MG63 (cell line): ENCODE data around the gene SUMO2. TPM values are rescaled to one million over a fixed set of nuclear protein-coding genes. Genes with fewer than 3 reads are reported as not detected.
A peak's percentile ranks its signal among the peaks of the same experiment; 100 is the strongest.
"Not testable (repeated sequence)": the region's sequence is repeated elsewhere in the genome, so short reads cannot be mapped to it uniquely, and the experiment has no call there.

Source experiments
- DNase-seq: peaks from one replicate; pipeline ENCODE4 v3.0.0-alpha.2; 2020
- H3K27me3 ChIP-seq: fragments of 250-450 bp; sonication (Bioruptor Pico); 2 replicates; pipeline ENCODE4 v1.5.1; 2020; ENCODE audit warnings: mild to moderate bottlenecking, moderate library complexity
- H3K36me3 ChIP-seq: fragments of 250-450 bp; sonication (Bioruptor Pico); 2 replicates; pipeline ENCODE4 v1.5.1; 2020; ENCODE audit warnings: mild to moderate bottlenecking, moderate library complexity
- H3K4me3 ChIP-seq: fragments of 250-450 bp; sonication (Bioruptor Pico); 2 replicates; pipeline ENCODE4 v1.5.1; 2020; ENCODE audit warnings: mild to moderate bottlenecking, moderate library complexity
- H3K9me3 ChIP-seq: fragments of 250-450 bp; sonication (Bioruptor Pico); 2 replicates; pipeline ENCODE4 v1.5.1; 2020; ENCODE audit warnings: mild to moderate bottlenecking, moderate library complexity
- total RNA-seq: library from RNA; depleted of rRNA; stranded (reverse); fragments of >200 nt; shearing (Covaris generic); gene quantifications from 2 replicates; pipeline ENCODE4 v1.2.3, GENCODE V29; 2014; ENCODE audit warnings: low replicate concordance

SUMO2 gene
- total RNA-seq, 1 experiment from 2014 or later, result 181 TPM

- Histone ChIP-seq H3K9me3 (no peaks in the 10 kb centered on the region), H3K27me3 (no peaks in the 10 kb centered on the region), H3K4me3 (no peak overlapping the region), H3K36me3 (peaks cover 56% of the 10 kb centered on the region)
- DNase-seq, result no peak
These were observed 49.8 kb downstream of the SUMO2 start for GRCh38 chr17:75133001-75133400.

- H3K36me3 ChIP-seq, result peaks cover 52% of the 10 kb centered on the region
- H3K9me3 ChIP-seq, DNase-seq, H3K27me3 ChIP-seq: not testable (repeated sequence)
- H3K4me3 ChIP-seq, result peak overlapping the region; percentile 94
These were observed 50.5 kb downstream of the SUMO2 start for GRCh38 chr17:75132018-75133000.

- Histone ChIP-seq H3K4me3 (peak within 1 kb of the TSS; percentile 94), H3K27me3 (no peaks in the 10 kb centered on the region), H3K36me3 (peaks cover 46% of the 10 kb centered on the region), H3K9me3 (no peaks in the 10 kb centered on the region)
- DNase-seq, result peak; percentile 91
These were observed 51.3 kb downstream of the SUMO2 start, which contains the start of gene NT5C for GRCh38 chr17:75131278-75132017. TSS of gene NT5C (minus strand) at chr17:75131742. CDS start at chr17:75131707, 35 bp downstream.

DNA sequence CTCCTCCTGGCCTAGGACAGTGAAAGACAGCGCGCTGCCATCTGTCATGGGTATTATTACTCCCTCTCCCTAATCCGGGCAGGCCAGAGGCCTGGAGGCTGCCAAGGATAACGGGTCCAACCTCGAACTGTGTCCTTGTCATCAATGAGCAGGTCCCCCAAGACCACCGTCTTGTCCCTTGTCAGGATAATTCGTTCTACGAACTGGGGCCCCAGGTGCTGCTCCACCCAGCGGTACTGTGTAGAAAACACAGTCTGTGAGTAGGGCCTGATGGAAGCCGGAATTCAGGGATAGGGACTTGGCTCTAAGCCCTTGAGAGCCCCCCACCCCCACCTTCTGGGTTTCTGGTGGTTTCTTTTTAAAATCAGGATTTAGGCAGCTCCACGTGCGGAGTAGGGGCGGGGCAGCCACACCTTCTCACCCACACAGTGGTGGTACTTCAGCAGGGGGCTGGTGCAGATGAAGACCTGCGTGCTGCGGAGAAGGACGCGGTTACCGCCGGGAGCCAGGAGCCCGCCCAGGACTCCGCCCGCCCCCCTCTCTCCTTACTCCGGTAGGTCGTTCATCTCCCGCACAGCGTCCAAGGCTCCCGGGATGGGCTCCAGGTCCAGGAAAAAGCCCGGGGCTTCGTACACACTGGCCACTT is 52.0 kb downstream of the SUMO2 start:
- no peaks in the 10 kb centered on the region for H3K9me3 ChIP-seq
- H3K27me3 ChIP-seq, result no peaks in the 10 kb centered on the region
- peaks cover 40% of the 10 kb centered on the region for H3K36me3 ChIP-seq
- peak overlapping the region; percentile 94 for H3K4me3 ChIP-seq
- peak; percentile 74 for DNase-seq

- no peak for DNase-seq
- peaks cover 35% of the 10 kb centered on the region for H3K36me3 ChIP-seq
- no peaks in the 10 kb centered on the region for H3K9me3 ChIP-seq
These were observed 52.6 kb downstream of the SUMO2 start for GRCh38 chr17:75130059-75130631.

DNA sequence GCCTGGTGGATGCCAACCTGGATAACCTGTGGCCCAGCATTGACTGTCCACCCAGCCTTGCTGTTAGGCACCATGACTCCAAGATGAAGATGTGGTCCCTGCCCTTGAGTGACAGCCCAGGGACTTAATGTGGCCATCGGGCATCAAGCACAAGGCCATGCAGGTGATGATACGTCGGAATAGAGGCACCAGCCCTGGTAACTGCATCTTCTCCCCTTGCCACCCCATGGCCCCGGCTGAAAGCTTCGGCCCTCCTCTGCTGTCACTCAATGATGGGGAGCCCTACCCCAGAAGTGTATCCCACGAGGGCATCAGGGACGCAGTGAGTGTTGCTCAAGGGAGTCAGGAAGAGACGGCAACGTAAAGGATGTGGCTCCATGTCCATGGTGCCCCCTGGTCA is 53.2 kb downstream of the SUMO2 start:
- DNase-seq, result no peak
- Histone ChIP-seq H3K36me3 (peaks cover 30% of the 10 kb centered on the region), H3K27me3 (no peaks in the 10 kb centered on the region), H3K4me3 (no peak overlapping the region), H3K9me3 (no peaks in the 10 kb centered on the region)

More at GRCh38 chr17:75130059-75130631, 52.6 kb downstream of the SUMO2 start:
- Histone ChIP-seq H3K4me3 (peak overlapping the region; percentile 94), H3K27me3 (no peaks in the 10 kb centered on the region)

DNA sequence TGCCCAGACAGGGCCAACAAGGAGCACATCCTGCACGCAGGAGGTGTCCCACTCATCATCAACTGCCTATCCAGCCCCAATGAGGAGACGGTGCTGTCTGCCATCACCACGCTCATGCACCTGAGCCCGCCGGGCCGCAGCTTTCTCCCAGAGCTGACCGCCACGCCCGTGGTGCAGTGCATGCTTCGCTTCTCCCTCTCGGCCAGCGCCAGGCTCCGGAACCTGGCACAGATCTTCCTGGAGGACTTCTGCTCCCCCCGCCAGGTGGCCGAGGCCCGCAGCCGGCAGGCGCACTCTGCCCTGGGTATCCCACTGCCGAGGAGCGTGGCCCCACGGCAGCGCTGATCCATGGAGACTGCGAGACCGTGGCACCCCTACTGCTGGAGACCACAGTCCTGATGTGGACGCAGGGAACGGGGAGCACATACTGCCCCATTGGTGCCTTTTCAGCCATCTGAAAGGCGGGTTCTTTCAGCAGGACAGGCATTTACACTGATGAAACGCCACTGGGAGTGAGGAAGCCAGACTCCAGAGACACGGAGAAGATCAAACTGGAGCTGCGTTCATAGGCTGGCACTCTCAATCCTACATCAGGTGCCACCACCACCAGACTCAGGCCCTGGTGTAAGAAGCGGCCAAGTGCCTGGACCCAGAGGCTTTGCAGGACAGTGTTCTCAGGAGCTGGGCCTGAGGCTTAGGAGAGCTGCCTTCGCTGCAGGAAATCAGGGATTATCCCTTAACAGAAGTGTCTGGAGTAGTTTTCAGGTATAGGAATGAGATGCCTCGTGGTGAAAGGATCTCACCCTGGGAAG is 53.9 kb downstream of the SUMO2 start:
- H3K36me3 ChIP-seq, result peaks cover 36% of the 10 kb centered on the region
- no peak overlapping the region for H3K4me3 ChIP-seq
- no peaks in the 10 kb centered on the region for H3K27me3 ChIP-seq
- H3K9me3 ChIP-seq, result 0 out of 2 replicates have a peak, but pooled peaks cover under 1% of the 10 kb centered on the region
- DNase-seq, result no peak

DNA sequence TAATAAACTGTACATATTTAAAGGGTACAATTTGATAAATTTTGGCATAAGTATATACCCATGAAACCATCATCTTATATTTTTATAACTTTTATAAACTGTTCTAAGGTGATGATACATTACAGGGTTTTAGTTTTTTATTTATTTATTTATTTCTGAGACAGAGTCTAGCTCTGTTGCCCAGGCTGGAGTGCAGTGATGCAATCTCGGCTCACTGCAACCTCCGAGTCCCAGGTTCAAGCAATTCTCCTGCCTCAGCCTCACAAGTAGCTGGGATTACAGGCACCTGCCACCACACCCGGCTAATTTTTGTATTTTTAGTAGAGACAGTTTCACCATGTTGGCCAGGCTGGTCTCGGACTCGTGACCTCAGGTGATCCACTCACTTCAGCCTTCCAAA is 54.8 kb downstream of the SUMO2 start:
- not testable (repeated sequence) for DNase-seq, H3K4me3 ChIP-seq, H3K9me3 ChIP-seq, H3K27me3 ChIP-seq
- H3K36me3 ChIP-seq, result peaks cover 41% of the 10 kb centered on the region

GRCh38 chr17:75126954-75127353 is 55.8 kb downstream of the SUMO2 start:
- H3K36me3 ChIP-seq, result peaks cover 37% of the 10 kb centered on the region
- no peak for DNase-seq

DNA sequence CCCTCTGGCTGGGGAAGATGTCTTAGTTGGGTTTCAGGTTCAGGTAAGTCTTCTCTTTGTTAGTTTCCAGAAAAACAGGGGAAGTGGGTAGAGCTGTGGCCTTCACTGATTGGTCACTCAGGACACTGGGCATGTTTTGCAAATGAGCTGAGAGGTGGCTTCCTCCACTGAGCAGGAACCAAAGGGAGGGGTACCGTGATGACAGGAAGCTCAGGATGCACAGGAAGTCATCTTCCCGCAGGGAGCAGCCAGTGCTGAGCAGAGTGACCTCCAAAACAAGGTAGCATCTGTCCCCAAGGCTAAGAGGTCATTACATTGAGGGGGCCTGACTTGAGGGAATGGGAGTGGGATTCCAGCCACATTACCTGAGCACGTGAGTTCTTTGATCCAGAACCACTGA is 56.8 kb downstream of the SUMO2 start:
- no peaks in the 10 kb centered on the region for H3K27me3 ChIP-seq
- no peak for DNase-seq
- peaks cover 6% of the 10 kb centered on the region for H3K9me3 ChIP-seq
- H3K4me3 ChIP-seq, result no peak overlapping the region
- H3K36me3 ChIP-seq, result peaks cover 36% of the 10 kb centered on the region

More at GRCh38 chr17:75126954-75127353, 55.8 kb downstream of the SUMO2 start:
- no peak overlapping the region for H3K4me3 ChIP-seq
- H3K27me3 ChIP-seq, result no peaks in the 10 kb centered on the region
- H3K9me3 ChIP-seq, result peaks cover 6% of the 10 kb centered on the region

DNA sequence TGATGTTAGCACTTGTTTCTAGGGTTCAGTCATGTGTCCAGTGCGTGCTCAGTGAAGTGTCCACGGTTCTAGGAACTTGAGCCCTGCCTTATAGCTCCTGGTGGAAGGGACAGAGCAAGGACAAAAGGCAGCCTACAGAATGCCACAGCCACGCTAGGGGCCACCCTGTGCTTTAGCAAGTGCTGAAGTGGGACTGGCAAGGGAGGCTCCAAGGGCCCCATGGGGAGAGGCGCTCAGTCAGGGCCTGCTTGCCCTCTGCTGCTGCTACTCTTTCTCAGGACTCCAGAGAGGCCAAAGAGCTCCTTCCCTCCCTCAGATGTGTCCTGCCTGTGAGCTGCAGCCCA is 58.0 kb downstream of the SUMO2 start:
- DNase-seq, result no peak
- no peak overlapping the region for H3K4me3 ChIP-seq
- no peaks in the 10 kb centered on the region for H3K27me3 ChIP-seq
- H3K9me3 ChIP-seq, result peaks cover 6% of the 10 kb centered on the region
- peaks cover 33% of the 10 kb centered on the region for H3K36me3 ChIP-seq

GRCh38 chr17:75124041-75124818 is 58.5 kb downstream of the SUMO2 start:
- Histone ChIP-seq H3K36me3 (peaks cover 30% of the 10 kb centered on the region), H3K4me3 (no peak overlapping the region), H3K27me3 (no peaks in the 10 kb centered on the region), H3K9me3 (peaks cover 6% of the 10 kb centered on the region)
- peak; percentile 38 for DNase-seq

GRCh38 chr17:75118307-75118706 is 64.5 kb downstream of the SUMO2 start:
- no peak overlapping the region for H3K4me3 ChIP-seq
- DNase-seq, result no peak
- no peaks in the 10 kb centered on the region for H3K27me3 ChIP-seq
- peaks cover 24% of the 10 kb centered on the region for H3K36me3 ChIP-seq
- H3K9me3 ChIP-seq, result peaks cover under 1% of the 10 kb centered on the region; the same call in 1 of the 2 replicates

- no peaks in the 10 kb centered on the region for H3K27me3 ChIP-seq
These were observed 66.0 kb downstream of the SUMO2 start for GRCh38 chr17:75116737-75117136.

More at GRCh38 chr17:75116737-75117136, 66.0 kb downstream of the SUMO2 start:
- peaks cover 24% of the 10 kb centered on the region for H3K36me3 ChIP-seq
- DNase-seq, result no peak
- no peak overlapping the region for H3K4me3 ChIP-seq
- H3K9me3 ChIP-seq, result no peaks in the 10 kb centered on the region; the same call in 1 of the 2 replicates
